Hepatocyte (in vitro differentiated cells): ENCODE measurements around the gene JAG2.

ENCODE experiments used
- CTCF ChIP-seq: fragments of 200-600 bp; sonication (generic); IDR thresholded peaks from 2 replicates; pipeline ENCODE4 v1.5.1; 2016; ENCODE audit warnings: antibody characterized with exemption, mild to moderate bottlenecking; ENCODE audit not compliant: poor library complexity
- EZH2 ChIP-seq: fragments of 200-600 bp; sonication (generic); IDR thresholded peaks from 2 replicates; pipeline ENCODE4 v1.6.1; 2016; ENCODE audit warnings: antibody characterized with exemption, mild to moderate bottlenecking, borderline replicate concordance

- no peak for TF ChIP-seq CTCF
- no peak for TF ChIP-seq EZH2
These were observed 23.0 kb downstream of the JAG2 start for GRCh38 chr14:105145381-105146180.
